LNCAP (cell line): Measurements from ENCODE around the gene SSBP4.

Experiments
- TF ChIP-seq, protein P1 (sequence below): fragments of 450-650 bp; IDR thresholded peaks from 2 replicates; pipeline ENCODE4 v1.5.1; 2017; ENCODE audit warnings: mild to moderate bottlenecking

SSBP4 gene

DNA sequence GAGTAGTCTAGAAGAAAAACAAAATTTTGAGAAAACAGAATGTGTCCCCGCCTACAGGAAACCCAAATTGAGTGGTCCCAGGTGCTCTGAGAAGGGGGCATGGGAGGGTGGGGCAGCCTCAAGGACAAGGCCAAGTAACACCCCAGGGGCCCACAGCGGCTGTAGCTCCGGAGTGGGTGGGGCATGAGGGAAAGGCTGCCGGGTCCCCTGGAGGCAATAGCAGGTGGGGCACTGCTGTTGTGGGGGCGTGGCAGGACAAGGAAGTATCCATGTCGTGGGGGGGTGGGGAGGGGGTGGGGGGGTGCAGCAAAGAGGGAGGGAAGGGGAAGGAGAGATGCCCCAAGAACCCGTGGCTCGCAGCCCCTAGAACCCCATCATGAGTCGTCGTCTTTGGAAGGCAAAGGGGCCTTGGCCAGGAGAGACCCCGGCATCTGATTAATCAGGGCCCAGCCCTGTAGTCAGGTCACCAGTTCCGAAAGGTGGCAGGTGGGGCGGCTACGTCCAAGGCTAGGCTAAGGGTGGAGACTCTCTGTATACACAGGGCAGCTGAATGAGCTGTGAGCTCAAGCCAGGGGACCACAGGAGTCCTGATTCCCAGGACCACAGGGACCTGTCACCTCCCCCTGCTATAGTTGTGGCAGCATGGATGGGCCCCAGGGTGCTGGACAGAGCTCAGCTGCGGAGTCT lies 26.2 kb downstream of the SSBP4 start:
- TF ChIP-seq, protein P1, sequence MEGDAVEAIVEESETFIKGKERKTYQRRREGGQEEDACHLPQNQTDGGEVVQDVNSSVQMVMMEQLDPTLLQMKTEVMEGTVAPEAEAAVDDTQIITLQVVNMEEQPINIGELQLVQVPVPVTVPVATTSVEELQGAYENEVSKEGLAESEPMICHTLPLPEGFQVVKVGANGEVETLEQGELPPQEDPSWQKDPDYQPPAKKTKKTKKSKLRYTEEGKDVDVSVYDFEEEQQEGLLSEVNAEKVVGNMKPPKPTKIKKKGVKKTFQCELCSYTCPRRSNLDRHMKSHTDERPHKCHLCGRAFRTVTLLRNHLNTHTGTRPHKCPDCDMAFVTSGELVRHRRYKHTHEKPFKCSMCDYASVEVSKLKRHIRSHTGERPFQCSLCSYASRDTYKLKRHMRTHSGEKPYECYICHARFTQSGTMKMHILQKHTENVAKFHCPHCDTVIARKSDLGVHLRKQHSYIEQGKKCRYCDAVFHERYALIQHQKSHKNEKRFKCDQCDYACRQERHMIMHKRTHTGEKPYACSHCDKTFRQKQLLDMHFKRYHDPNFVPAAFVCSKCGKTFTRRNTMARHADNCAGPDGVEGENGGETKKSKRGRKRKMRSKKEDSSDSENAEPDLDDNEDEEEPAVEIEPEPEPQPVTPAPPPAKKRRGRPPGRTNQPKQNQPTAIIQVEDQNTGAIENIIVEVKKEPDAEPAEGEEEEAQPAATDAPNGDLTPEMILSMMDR, result no peak

DNA sequence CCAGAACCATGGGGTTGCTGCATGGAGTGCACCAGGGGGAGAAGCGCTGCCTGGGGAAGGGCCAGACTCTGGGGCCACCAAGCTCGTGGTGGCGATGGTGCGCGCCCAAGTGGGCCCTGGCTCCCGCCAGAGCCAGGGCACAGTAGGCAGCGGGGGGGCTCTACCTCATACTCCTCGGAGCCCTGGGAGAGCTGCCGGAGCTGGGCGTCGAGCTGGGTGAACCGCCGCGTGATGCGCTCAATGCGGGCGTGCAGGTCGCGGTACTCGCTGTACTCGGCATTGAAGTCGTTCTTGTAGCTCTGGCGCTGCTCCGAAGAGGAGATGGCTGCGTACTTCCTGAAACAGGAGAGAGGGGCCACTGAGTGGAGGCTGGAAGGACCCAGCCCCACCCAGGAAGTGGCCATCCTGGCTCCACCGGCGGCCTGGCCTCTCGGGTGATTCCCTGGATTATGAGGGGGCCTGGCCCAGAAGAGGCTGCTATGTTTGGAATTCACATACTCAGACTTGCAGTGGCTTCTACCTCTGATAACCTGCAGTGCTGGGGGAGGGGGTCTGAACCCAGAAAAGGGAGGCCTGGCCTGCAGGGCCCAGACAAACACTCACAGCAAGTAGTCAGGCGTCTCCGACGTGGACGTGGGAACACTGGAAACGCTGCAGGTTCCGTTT lies 27.1 kb downstream of the SSBP4 start:
- TF ChIP-seq, protein P1, result no peak

DNA sequence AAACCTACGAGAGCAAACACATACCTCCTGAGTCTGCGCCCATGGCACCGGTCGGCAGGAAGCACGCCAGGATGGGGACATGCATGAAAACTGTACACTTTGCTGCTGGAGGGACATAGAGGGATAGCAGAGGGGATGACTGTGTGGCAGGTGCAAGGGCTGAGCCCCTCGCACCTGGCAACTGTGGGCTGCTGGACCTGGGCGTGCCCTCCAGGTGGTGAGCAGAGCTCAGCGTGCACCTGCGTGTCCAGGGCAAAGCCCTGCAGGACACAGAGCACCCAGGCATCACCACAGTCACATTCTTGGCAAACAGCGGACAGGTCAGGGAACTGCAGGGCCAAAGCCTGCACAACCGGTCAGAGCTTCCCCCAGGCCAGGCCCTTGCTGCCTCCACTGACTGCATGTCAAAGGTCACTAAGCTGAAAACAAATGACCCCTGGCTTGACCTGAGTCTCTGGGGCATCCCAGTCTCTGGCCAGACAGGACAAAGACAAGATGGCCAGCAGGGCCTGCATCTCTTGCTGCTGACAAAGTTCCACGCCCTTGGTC lies 27.7 kb downstream of the SSBP4 start:
- TF ChIP-seq, protein P1, result no peak

DNA sequence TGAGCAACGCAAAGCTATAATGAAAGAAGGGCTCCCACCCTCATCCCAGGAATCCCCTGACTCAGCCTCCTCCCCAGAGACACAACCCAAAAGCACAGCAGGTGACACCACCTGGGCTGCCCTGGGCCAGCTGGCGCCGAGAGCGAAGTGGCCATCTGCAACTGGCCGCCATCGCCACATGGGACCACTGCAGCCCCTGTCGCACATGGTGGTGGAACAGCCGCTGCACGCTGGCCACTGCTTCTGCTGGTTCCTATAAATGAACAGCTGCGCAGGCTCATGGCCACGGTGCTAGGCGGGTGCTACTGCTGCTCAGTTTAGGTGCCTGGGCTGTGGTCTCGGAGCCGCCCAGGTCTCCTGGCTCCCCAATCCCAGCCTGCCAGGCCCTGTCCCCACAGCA lies 30.4 kb downstream of the SSBP4 start:
- TF ChIP-seq, protein P1, result no peak

DNA sequence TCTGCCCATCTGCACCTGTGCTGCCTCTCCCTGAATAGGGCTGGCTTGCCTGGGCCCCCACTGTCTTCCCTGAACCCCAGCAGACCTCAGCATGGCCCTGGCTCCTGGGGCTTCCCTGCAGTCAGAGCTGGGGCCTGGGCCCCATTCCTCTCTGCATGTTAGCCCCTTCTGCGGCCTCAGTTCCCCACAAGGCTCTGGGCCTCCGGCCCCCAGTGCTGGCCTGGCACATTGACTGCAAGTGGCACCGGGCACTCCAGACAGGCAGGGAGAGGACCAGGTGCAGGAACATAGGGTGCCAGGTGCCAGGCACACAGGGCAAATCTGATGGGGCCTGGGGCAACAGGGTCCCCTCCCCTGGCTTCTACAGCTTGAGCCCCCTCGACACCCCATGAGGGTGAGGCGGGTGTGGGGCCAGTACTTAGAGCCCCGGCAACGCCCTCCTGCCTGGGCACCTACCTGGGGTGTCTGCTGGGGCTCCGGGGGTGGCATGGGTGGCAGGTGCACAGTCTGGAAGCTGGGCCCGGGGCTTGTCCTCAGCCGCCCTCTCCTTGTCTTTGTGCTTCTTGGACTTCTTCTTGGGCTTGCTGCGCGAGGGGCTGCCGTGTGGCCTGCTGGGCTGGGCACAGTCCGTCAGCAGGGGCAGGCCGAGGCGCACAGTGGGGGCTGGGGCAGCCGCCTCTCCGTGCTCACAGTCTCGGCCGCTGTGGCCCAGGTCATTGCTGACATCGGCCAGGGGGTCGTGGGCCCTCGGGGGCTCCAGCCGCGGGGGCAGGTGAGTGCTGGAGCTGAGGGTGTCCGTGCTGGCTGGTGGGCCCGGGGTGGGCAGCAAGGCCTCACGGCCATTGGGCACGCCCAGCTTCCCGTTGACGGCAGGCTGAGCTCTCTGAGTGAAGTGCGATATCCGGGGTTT lies 31.1 kb downstream of the SSBP4 start:
- TF ChIP-seq, protein P1, result no peak

DNA sequence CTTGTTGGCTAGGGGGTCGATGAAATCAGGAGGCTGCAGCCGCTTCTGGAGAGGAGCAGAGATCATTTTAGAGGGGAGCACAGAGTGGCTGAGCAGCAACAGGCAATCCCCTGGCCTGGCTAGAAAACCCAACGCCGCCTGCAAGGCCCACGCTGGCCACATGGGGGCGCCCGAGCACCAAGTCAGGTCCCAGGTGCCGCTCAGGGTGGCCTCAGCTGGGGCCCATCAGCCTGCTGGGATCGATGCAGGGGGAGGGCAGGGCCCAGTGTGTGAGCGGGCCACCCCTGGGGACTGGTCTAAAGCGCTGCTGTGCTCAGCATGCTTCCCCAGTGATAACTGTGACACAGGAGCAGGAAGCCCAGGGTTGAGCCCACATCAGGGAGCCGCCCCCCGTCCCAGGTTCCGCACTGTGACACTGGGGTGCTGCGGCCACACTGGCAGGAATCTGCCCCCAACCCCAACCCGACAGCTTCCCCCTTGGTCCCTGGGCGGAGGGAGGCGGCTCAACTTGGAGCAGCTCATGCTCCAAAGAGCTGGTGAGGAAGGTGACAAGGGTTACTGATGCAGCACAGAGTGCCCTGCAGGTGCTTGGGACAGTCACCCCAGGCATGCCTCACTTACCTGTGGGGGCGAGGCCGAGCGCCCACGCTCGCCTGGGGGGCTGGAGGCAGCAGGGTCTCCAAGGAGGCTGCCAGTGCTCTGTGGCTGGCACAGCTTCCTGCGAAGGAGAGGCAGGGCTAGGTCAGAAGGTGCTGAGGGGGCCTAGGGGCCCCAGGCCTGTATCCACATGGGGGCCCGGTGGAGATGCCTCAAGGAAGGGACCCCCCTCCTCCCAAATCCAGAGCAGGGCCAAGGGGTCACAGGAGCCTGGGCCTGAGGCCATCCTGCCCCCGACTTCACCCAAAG lies 32.0 kb downstream of the SSBP4 start:
- TF ChIP-seq, protein P1, result peak; percentile 98
